ENCODE results near the gene MPEG1.

DNA sequence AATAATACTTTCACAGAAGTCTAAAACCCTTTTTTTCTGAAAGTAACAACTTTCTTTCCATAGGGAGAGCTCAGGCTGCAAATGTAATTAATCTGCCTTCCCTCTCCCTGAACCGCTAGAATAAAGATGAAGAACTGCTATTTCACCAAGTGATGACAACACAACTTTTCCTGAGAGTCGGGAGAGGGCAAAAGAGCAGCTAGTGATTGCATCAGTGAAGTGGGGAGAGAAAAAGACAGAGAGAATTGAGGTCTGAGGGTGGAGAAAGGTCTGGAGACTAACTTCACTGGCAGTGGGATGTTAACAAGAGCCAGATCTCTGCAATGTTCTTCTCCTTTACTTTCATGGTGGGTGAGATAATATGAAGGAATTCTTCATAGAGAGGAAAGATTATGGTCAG, 10.9 kb upstream of the MPEG1 start:
- TF ChIP-seq POLR2A (IDR thresholded peaks at IDR 0.05) (no peak), POLR2AphosphoS5 (IDR thresholded peaks at IDR 0.05) (no peak)
- TF ChIP-seq, protein P1, sequence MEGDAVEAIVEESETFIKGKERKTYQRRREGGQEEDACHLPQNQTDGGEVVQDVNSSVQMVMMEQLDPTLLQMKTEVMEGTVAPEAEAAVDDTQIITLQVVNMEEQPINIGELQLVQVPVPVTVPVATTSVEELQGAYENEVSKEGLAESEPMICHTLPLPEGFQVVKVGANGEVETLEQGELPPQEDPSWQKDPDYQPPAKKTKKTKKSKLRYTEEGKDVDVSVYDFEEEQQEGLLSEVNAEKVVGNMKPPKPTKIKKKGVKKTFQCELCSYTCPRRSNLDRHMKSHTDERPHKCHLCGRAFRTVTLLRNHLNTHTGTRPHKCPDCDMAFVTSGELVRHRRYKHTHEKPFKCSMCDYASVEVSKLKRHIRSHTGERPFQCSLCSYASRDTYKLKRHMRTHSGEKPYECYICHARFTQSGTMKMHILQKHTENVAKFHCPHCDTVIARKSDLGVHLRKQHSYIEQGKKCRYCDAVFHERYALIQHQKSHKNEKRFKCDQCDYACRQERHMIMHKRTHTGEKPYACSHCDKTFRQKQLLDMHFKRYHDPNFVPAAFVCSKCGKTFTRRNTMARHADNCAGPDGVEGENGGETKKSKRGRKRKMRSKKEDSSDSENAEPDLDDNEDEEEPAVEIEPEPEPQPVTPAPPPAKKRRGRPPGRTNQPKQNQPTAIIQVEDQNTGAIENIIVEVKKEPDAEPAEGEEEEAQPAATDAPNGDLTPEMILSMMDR (IDR thresholded peaks at IDR 0.05 in 8 of 11, conservative IDR thresholded peaks at IDR 0.05 in 3 of 11) = no peak
